Activated CD4-positive, alpha-beta T cell treated with anti-CD3 and anti-CD28 coated beads, Interleukin-2, amount 50 U/mL, for 1 hour (primary cell): ENCODE results near the gene ZNF768.
A peak's percentile ranks its signal among the peaks of the same experiment; 100 is the strongest.

Experiments
- DNase-seq: peaks from one replicate; pipeline ENCODE4 v3.0.0-alpha.2; 2020

The ZNF768 gene

DNA sequence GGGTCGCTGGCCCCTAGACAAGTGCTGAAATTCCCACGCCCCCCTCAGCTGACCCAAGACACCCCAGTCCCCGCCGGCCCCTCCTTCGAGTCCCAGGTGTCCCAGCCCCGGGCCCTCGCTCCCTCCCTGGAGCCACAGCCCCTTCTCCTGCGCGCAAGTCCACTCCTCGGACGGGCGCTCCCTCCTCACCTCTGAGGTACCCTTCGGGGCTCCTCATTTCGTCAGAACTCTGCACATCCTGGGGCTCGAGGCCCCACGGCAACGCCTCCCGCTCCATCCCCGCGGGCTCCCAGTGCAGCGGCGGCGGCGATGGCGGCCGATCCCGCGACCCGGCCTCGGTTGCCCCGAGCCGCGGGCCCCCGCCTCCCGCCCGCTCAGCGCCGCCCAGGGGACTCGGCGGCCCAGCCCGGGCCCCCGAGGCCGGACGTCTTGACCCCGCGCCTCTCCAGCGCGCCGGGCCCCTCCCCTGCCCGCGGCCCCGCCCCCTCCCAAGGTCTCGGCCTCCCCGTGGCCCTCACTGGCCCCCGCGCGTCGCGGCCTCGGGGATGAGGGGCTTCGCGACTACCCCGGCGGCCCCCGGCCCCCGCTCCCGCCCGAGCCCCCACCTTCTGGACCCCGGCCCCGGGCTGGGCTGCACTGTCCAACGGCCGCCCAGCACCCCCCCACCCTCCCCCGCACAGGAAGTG lies at the start of gene ZNF768:
Gene ZNF768 (minus strand): TSS at position 430 of the 686 bp plus-strand sequence. CDS start 153 bp downstream, at position 277.
- DNase-seq: peak; percentile 15

GRCh38 chr16:30574678-30575077 lies 48.3 kb upstream of the ZNF768 start:
- no peak for DNase-seq

DNA sequence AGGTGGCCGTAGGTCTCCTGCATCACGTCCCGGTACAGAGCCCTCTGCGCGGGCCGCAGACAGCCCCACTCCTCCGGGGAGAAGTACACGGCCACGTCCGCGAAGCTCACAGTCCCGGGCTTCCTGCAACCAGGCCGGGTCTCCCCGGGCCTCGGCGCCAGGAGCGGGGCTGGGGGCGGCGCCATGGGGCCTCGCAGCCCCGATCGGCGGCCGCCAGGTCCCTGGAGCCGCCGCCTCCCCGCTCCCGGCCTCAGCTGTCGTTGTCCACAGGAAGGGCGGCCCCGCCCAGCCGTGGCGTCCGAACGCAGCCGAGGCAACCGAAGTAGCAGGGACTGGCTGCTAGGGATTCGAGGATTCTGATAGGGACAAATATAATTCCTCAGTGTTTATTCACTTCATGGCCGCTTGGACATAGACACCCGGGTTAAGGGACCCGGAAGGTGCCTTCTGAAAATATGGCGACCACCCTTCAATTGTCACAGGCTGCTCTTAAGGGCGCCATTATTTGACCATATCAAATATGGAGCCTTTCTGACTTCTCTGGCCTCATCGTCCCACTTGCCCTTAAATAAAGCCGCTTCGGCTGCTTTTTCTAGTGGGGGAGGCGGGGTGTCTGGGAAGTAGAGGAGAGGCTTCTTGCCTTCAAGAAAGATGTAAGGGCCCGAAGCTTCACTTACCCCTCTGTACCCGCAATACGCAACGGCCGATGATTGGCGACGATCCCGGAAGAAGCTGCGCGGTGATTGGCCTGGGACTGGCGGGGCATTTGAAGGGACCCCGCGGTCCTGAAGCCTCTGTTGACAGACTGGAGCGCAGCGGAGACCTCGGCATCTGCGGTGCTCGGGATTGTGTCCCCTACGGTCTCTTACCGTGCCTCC lies 45.3 kb upstream of the ZNF768 start, which contains the start of gene ZNF688:
Gene ZNF688 (minus strand): TSS at position 270 of the 878 bp plus-strand sequence. CDS start 85 bp downstream, at position 185.
- DNase-seq: peak; percentile 92

DNA sequence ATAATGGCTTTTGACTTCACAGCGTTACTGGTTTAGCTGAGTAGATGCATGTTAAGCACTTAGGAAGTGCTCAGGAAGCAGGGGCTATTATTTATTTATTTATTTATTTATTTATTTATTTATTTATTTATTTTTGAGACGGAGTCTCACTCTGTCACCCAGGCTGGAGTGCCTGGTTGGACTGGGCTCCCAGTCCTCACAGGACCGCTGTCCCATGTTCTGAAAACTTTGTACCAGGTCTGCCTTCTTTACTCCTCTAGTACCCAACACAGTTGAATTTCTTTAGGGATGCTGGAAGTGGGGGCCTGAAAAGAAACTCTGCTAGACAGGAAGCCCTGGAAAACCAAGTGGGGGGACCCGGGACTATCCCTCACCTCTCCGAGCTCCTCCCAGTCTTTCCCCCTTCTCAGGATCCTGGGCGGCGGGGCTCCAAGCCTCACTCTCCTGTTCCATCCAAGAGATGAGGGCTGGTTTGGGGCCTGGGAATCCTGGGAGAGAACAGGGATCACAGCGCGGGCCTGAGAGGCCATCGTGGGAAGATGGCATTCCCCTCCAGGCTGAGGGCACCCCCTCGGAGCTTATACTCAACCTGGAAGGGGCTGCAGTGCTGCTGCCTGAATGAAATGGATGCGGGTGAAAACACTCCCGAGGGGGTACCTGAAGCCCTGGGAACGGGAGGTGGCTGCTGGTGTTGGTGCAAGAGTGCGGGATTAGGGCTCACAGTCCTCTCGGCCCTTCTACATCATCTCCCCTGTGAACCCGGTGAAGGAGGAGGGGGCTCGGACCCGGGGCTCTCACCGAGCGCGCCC lies 44.5 kb upstream of the ZNF768 start:
- no peak for DNase-seq

- no peak for DNase-seq
Observed at GRCh38 chr16:30569746-30570635, 43.6 kb upstream of the ZNF768 start.

- no peak for DNase-seq
Observed at GRCh38 chr16:30569281-30569680, 42.9 kb upstream of the ZNF768 start.

DNA sequence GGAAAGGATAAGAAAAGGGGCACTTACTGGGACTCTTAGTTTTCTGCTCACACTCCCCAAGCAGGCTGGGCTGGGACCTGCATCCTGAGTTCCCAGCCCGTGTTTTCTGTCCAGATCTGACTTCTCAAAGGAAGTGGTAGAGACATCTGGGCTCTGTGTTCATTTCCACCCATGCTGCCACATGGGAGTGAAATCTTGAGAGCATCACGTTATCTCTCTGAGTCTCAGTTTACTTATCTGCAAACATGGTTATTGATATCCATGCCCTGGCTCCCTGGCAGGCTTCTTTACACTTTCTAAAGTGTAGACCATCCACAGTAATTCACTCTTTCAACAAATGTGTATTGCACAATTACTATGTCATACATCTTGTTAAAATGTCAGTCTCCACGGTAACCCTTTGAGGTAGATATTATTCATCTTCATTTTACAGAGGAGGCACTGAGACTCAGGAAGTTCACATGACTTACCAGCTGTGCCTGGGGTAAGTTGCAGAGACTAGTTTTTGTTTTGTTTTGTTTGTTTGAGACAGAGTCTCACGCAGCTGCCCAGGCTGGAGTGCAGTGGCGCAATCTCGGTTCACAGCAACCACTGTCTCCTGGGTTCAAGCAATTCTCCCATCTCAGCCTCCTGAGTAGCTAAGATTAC lies 41.7 kb upstream of the ZNF768 start:
- DNase-seq: peak; percentile 50

DNA sequence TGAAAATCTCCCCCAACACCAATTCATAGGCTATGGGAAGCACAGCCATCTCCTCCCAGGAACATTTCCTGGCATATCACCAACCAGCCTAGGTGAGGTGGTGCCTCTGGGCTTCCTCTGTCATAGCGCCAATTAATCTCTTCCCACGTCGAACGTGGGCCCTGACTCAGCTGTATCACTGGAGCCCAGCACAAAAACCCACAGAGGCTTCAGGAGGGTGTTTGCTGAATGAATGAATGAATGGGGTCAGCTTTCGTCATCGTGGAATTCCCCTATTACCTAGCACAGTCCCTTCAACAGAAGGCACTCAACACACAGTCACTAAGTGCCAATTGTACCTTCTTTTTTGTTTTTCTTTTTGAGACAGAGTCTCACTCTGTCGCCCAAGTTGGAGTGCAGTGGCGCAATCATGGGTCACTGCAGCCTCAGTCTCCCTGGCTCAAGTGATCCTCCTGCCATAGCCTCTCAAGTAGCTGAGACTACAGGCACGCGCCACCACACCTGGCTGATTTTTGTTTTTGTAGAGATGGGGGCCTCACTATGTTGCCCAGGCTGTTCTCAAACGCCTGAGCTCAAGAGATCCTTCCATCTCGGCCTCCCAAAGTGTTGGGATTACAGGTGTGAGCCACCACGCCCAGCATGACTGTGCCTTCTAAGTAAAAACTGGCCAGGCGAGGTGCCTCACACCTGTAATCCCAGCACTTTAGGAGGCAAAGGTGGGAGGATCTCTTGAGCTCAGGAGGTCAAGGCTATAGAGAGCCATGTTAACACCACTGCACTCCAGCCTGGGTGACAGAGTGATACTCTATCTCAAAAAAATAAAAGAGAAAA lies 41.0 kb upstream of the ZNF768 start:
- DNase-seq: peak; percentile 41

GRCh38 chr16:30566531-30566930 lies 40.2 kb upstream of the ZNF768 start:
- DNase-seq: no peak

DNA sequence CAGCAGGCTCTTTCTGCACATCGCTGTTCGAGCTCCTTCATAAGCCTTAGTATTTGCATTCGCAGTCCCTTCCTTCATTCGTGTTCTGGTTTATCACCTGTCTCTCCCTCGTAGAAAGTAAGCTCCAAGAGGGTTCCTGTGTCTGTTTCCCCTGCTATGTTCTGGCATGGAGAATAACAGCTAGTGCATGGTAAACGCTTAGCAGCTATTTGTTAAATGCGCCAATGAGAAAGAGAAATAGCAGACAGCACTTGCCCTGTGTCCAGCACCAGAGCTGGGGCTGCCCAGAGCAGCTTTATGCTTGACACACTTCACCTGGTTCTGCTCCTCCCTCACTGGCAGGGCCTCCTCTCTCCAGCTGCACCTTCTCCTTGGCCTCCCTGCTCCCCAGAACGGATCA lies 39.6 kb upstream of the ZNF768 start:
- DNase-seq: no peak

GRCh38 chr16:30565526-30565925 lies 39.2 kb upstream of the ZNF768 start:
- no peak for DNase-seq

DNA sequence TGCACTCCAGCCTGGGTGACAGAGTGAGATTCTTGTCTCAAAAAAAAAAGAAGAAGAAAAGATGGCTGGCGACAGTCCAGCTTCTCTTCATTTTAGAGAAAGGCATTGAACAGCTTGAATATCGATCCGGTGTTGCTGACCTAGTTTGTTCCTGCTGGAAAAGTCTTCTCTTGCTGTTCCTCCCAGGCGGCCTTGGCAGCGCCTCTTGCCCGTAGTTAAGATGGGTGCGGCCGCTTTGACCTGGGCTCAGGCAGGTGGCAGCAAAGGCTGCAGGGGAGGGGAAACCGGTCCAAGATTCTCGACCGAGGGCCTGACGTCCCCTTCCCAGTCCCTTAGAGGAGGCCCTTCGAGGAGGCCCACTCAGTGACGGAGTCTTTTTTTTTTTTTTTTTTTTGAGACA lies 35.7 kb upstream of the ZNF768 start:
- DNase-seq: no peak

- DNase-seq: no peak
Observed at GRCh38 chr16:30561089-30561816, 34.9 kb upstream of the ZNF768 start.

DNA sequence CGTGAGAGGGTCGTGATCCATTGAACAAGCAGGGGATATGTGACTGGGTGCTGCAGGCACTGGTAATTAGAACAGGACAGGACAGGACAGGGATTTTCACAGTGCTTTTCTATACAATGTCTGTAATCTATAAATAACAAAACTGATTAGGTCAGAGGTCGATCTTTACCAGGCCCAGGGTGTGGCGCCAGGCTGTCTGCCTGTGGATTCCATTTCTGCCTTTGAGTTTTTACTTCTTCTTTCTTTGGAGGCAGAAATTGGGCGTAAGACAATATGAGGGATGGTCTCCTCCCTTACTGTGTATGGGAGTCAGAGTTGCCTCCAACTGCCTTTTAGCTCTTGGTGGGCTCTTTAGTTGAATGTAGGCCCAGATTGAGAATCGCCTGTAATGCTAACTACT lies 33.3 kb upstream of the ZNF768 start:
- no peak for DNase-seq

GRCh38 chr16:30558789-30559377 lies 32.5 kb upstream of the ZNF768 start:
- DNase-seq: no peak

DNA sequence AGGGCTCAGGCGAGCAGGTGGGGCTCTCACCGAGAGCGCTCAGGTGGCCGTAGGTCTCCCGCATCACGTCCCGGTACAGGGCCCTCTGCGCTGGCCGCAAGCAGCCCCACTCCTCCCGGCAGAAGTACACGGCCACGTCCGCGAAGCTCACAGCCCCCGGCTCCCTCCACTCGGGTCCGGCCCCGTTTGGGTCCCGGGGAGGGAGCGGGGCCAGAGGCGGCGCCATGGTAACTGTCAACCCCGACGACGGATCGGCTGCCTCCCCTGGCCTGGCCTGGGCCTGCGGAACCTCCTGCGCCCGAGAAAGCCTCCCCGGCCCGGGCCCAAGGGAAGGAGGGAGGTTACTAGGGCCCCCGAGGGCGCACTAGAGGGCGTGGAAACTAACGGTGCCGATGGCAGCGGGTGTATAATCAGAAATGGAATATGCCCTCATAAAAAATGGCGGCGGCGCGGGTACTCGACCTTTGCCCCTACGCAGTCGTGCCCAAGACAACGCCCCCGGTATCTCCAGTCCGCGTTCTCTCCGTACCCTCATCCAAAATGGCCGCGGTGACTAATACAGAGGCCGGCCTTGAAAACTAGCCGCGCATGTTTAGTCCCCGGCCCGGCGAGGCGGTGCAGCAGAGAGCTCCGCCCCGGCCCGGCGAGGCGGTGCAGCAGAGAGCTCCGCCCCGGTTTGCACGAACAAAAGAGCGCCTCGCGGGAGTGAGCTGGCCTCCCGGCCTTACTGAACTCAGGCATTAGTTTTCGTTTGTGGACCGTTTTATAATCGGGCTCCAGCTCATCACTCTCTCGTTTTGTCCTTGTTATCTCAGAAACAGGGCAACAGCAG lies 31.8 kb upstream of the ZNF768 start, which contains the start of gene ZNF764:
Gene ZNF764 (minus strand): TSS at position 418 of the 832 bp plus-strand sequence. CDS start 192 bp downstream, at position 226.
- DNase-seq: peak; percentile 94

- no peak for DNase-seq
Observed at GRCh38 chr16:30557707-30557956, 31.3 kb upstream of the ZNF768 start.

DNA sequence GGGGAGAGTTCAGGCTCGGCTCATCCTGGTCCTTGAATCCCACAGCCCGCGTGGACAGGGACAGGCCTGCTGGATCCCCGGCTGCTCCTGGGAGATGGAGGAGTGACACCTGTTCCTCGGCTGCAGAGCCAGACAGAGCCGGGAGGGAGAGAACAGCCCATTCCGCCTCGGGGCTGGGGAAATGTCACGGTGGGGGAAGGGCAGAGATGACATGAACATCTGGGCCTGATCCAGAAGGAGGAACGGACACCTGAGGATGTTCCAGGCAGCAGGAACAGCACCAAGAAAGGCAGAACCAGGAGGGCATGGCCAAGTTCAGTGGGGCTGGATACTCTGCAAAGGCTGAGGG lies 29.7 kb upstream of the ZNF768 start:
- no peak for DNase-seq
